Measurements from ENCODE around the gene OR1J4. TPM values are rescaled to one million over a fixed set of nuclear protein-coding genes. Genes with fewer than 3 reads are reported as not detected.
"Not testable (repeated sequence)": the region's sequence is repeated elsewhere in the genome, so short reads cannot be mapped to it uniquely, and the experiment has no call there.

The OR1J4 gene
- total RNA-seq, 1 donor from 2014 or later = not detected

- peaks cover 11% of the 10 kb centered on the region for H3K27me3 Mint-ChIP-seq (ENCODE audit: unreplicated experiment)
- H3K9me3 Mint-ChIP-seq (ENCODE audit: unreplicated experiment) = no peaks in the 10 kb centered on the region
- no peak for TF ChIP-seq CTCF (IDR thresholded peaks at IDR 0.05)
- H3K36me3 Mint-ChIP-seq (ENCODE audit: unreplicated experiment) = no peaks in the 10 kb centered on the region
- DNase-seq (ENCODE audit: extremely low spot score, unreplicated experiment) = no peak
- no peak overlapping the region for H3K4me3 Mint-ChIP-seq (ENCODE audit: unreplicated experiment)
- H3K4me1 Mint-ChIP-seq (ENCODE audit: unreplicated experiment) = no peaks in the 10 kb centered on the region
- no peak overlapping the region for H3K27ac Mint-ChIP-seq (ENCODE audit: unreplicated experiment)
These were observed 435 bp downstream of the OR1J4 start for GRCh38 chr9:122519376-122519775.

- Mint-ChIP-seq H3K4me3 (ENCODE audit: unreplicated experiment) (no peak overlapping the region), H3K27ac (ENCODE audit: unreplicated experiment) (no peak overlapping the region), H3K9me3 (ENCODE audit: unreplicated experiment) (no peaks in the 10 kb centered on the region), H3K36me3 (ENCODE audit: unreplicated experiment) (no peaks in the 10 kb centered on the region), H3K27me3 (ENCODE audit: unreplicated experiment) (peaks cover 5% of the 10 kb centered on the region), H3K4me1 (ENCODE audit: unreplicated experiment) (no peaks in the 10 kb centered on the region)
- TF ChIP-seq CTCF (IDR thresholded peaks at IDR 0.05) = no peak
- no peak for DNase-seq (ENCODE audit: extremely low spot score, unreplicated experiment)
These were observed 7.7 kb downstream of the OR1J4 start for GRCh38 chr9:122526602-122527001.

GRCh38 chr9:122527193-122527592 is 8.3 kb downstream of the OR1J4 start, which contains the start of gene OR1N1:
OR1N1 (minus strand) TSS chr9:122527293; CDS start chr9:122527293, 0 bp downstream.
- TF ChIP-seq CTCF (IDR thresholded peaks at IDR 0.05) = no peak
- Mint-ChIP-seq H3K9me3 (ENCODE audit: unreplicated experiment) (no peaks in the 10 kb centered on the region), H3K36me3 (ENCODE audit: unreplicated experiment) (no peaks in the 10 kb centered on the region), H3K27ac (ENCODE audit: unreplicated experiment) (no peak within 1 kb of the TSS), H3K27me3 (ENCODE audit: unreplicated experiment) (peaks cover 5% of the 10 kb centered on the region), H3K4me3 (ENCODE audit: unreplicated experiment) (no peak within 1 kb of the TSS), H3K4me1 (ENCODE audit: unreplicated experiment) (no peaks in the 10 kb centered on the region)
- no peak for DNase-seq (ENCODE audit: extremely low spot score, unreplicated experiment)

- H3K4me1 Mint-ChIP-seq (ENCODE audit: unreplicated experiment); H3K27ac Mint-ChIP-seq (ENCODE audit: unreplicated experiment); H3K4me3 Mint-ChIP-seq (ENCODE audit: unreplicated experiment); H3K27me3 Mint-ChIP-seq (ENCODE audit: unreplicated experiment); H3K9me3 Mint-ChIP-seq (ENCODE audit: unreplicated experiment); H3K36me3 Mint-ChIP-seq (ENCODE audit: unreplicated experiment); DNase-seq (ENCODE audit: extremely low spot score, unreplicated experiment): not testable (repeated sequence)
These were observed 12.2 kb downstream of the OR1J4 start for GRCh38 chr9:122531157-122531556.

GRCh38 chr9:122536134-122536533 is 17.2 kb downstream of the OR1J4 start:
- no peaks in the 10 kb centered on the region for H3K36me3 Mint-ChIP-seq (ENCODE audit: unreplicated experiment)
- peaks cover 6% of the 10 kb centered on the region for H3K9me3 Mint-ChIP-seq (ENCODE audit: unreplicated experiment)
- no peaks in the 10 kb centered on the region for H3K4me1 Mint-ChIP-seq (ENCODE audit: unreplicated experiment)
- DNase-seq (ENCODE audit: extremely low spot score, unreplicated experiment) = no peak
- no peak overlapping the region for H3K27ac Mint-ChIP-seq (ENCODE audit: unreplicated experiment)
- TF ChIP-seq CTCF (IDR thresholded peaks at IDR 0.05) = no peak
- H3K4me3 Mint-ChIP-seq (ENCODE audit: unreplicated experiment) = no peak overlapping the region
- peaks cover 2% of the 10 kb centered on the region for H3K27me3 Mint-ChIP-seq (ENCODE audit: unreplicated experiment)

- H3K9me3 Mint-ChIP-seq (ENCODE audit: unreplicated experiment); H3K4me1 Mint-ChIP-seq (ENCODE audit: unreplicated experiment); DNase-seq (ENCODE audit: extremely low spot score, unreplicated experiment): not testable (repeated sequence)
These were observed 18.1 kb downstream of the OR1J4 start for GRCh38 chr9:122537066-122537465.

More at GRCh38 chr9:122537066-122537465, 18.1 kb downstream of the OR1J4 start:
- H3K27ac Mint-ChIP-seq (ENCODE audit: unreplicated experiment); H3K27me3 Mint-ChIP-seq (ENCODE audit: unreplicated experiment); H3K36me3 Mint-ChIP-seq (ENCODE audit: unreplicated experiment); H3K4me3 Mint-ChIP-seq (ENCODE audit: unreplicated experiment): not testable (repeated sequence)

Data from osteocyte (in vitro differentiated cells).